K562 (cell line): ENCODE measurements around the gene OOSP1. TPM values are rescaled to one million over a fixed set of nuclear protein-coding genes. Genes with fewer than 3 reads are reported as not detected.

Source experiments
- ATAC-seq: fragments of 200-7000 bp; cut with Tn5 transposase; 3 replicates; pipeline ENCODE4 v1.9.1; 2020; ENCODE audit warnings: moderate library complexity
- BruUV-seq: library from RNA; stranded (reverse); fragments of 400-500 nt; replicated peaks from 2 replicates; lab custom pipeline; 2021; lab: Mats Ljungman, UMichigan
- CTCF ChIA-PET: fragments of 300-600 bp; formaldehyde crosslinking; extraction: SDS; loops from one replicate; lab custom pipeline; 2021; ENCODE audit warnings: low intra/inter-chr PET ratio; lab: Yijun Ruan, JAX
- POLR2A ChIA-PET: fragments of 300-600, 350-650 bp; sonication (Branson Sonifier 250); formaldehyde crosslinking; extraction: SDS; loops from one replicate; lab custom pipeline; 2021; ENCODE audit warnings: antibody characterized with exemption, inconsistent platforms; lab: Yijun Ruan, JAX
- DNase-seq, 4 experiments: peaks; one replicate each; pipeline versions ENCODE4 v3.0.0 to v3.0.0-alpha.2; 2011 to 2018; ENCODE audit warnings: low spot score in 3 of 4, mixed read lengths in 3 of 4; ENCODE audit errors: extremely low read depth in 1 of 4
- FAIRE-seq: peaks from 2 replicates; lab custom pipeline; 2011; peaks lifted over from hg19 to GRCh38; lab: Jason Lieb, UNC
- H2AFZ ChIP-seq: 2 replicates; pipeline ENCODE4 v1.6.0; 2011; ENCODE audit warnings: low read depth, low read length, control low read depth, inconsistent platforms
- H3K27ac ChIP-seq: fragments of 200-600 bp; 3 replicates; pipeline ENCODE4 v1.8.0; 2011; ENCODE audit warnings: low read depth, mild to moderate bottlenecking, control low read depth, inconsistent platforms, low read length, moderate library complexity, mixed read lengths; ENCODE audit errors: extremely low read depth
- H3K27me3 ChIP-seq, 2 experiments: fragments of 300-600 bp in 1 of 2; 2 replicates in 1 of 2; 3 replicates in 1 of 2; pipeline versions ENCODE4 v1.6.0 to v1.8.0; 2011; ENCODE audit warnings: inconsistent platforms in 2 of 2, low read length in 2 of 2, mild to moderate bottlenecking in 1 of 2, mixed read lengths in 1 of 2, moderate library complexity in 1 of 2; ENCODE audit not compliant: control insufficient read depth in 2 of 2, insufficient read depth in 2 of 2
- H3K36me3 ChIP-seq: fragments of 300-600 bp; 3 replicates; pipeline ENCODE4 v1.8.0; 2011; ENCODE audit warnings: mild to moderate bottlenecking, low read length, inconsistent platforms; ENCODE audit not compliant: control insufficient read depth, insufficient read depth
- H3K4me1 ChIP-seq, 2 experiments: fragments of 200-600 bp in 1 of 2; replicated peaks in 1 of 2; 2 replicates in 1 of 2; 3 replicates in 1 of 2; pipeline versions ENCODE4 v1.5.1 to v1.8.0; 2011; ENCODE audit warnings: inconsistent platforms in 2 of 2, low read length in 2 of 2, mild to moderate bottlenecking in 1 of 2, mixed read lengths in 1 of 2, moderate library complexity in 1 of 2; ENCODE audit not compliant: control insufficient read depth in 2 of 2, insufficient read depth in 2 of 2
- H3K4me2 ChIP-seq: 2 replicates; pipeline ENCODE4 v1.6.1; 2011; ENCODE audit warnings: low read length, control low read depth, inconsistent platforms, mixed read lengths; ENCODE audit not compliant: insufficient read depth
- H3K4me3 ChIP-seq: fragments of 200-600 bp; sonication (generic), shearing (Covaris generic); 2 replicates; pipeline ENCODE4 v1.5.1; 2016; ENCODE audit warnings: control low read depth, inconsistent platforms
- H3K79me2 ChIP-seq: fragments of 200-600 bp; 3 replicates; pipeline ENCODE4 v1.8.0; 2011; ENCODE audit warnings: low read length, inconsistent platforms; ENCODE audit not compliant: control insufficient read depth, insufficient read depth
- H3K9ac ChIP-seq, 2 experiments: 2 replicates each; pipeline versions ENCODE4 v1.6.0 to v1.6.1; 2011; ENCODE audit warnings: low read depth in 2 of 2, low read length in 2 of 2, control low read depth in 1 of 2, inconsistent platforms in 1 of 2, mild to moderate bottlenecking in 1 of 2, mixed read lengths in 1 of 2; ENCODE audit not compliant: insufficient read depth in 1 of 2
- H3K9me1 ChIP-seq: one replicate; pipeline ENCODE4 v1.6.0; 2011; ENCODE audit warnings: inconsistent platforms, mild to moderate bottlenecking, low read length, moderate library complexity; ENCODE audit not compliant: control insufficient read depth, insufficient read depth
- H3K9me3 ChIP-seq: replicated peaks from 2 replicates; pipeline ENCODE4 v1.5.1; 2011; ENCODE audit warnings: low read depth, low read length, inconsistent platforms; ENCODE audit not compliant: control insufficient read depth, insufficient read depth
- H4K20me1 ChIP-seq: replicated peaks from 2 replicates; pipeline ENCODE4 v1.6.1; 2011; ENCODE audit warnings: low read length, inconsistent platforms, mixed read lengths; ENCODE audit not compliant: control insufficient read depth, insufficient read depth
- ELF4 ChIP-seq: fragments of 450-650 bp; formaldehyde crosslinking; IDR thresholded peaks from 2 replicates; pipeline ENCODE4 v1.4.0; 2022; ENCODE audit warnings: missing genetic modification characterization
- HINFP ChIP-seq: fragments of 450-650 bp; conservative IDR thresholded peaks from 2 replicates; pipeline ENCODE4 v1.6.1; 2016; ENCODE audit warnings: missing genetic modification characterization, low read depth, mild to moderate bottlenecking, control low read depth, missing compliant biosample characterization
- LARP7 ChIP-seq: fragments of 450-650 bp; IDR thresholded peaks from 2 replicates; pipeline ENCODE4 v1.6.1; 2016
- MTA1 ChIP-seq: fragments of 450-650 bp; IDR thresholded peaks from 2 replicates; pipeline ENCODE4 v1.6.1; 2017; ENCODE audit warnings: borderline replicate concordance
- SAP30 ChIP-seq: fragments of 200-600 bp; sonication (generic); IDR thresholded peaks from 2 replicates; pipeline ENCODE4 v1.6.1; 2012; ENCODE audit warnings: borderline replicate concordance, low read depth, mild to moderate bottlenecking, moderate library complexity, low read length, control low read depth, inconsistent platforms; ENCODE audit not compliant: insufficient read depth, poor library complexity, severe bottlenecking
- SMARCB1 ChIP-seq: IDR thresholded peaks from 2 replicates; pipeline ENCODE4 v1.6.1; 2011; ENCODE audit warnings: improper control_type of control experiment, low read depth; ENCODE audit not compliant: insufficient read length
- SRF ChIP-seq, 2 experiments: fragments of 250-450, 450-650 bp in 1 of 2; sonication (Bioruptor Pico) in 1 of 2; sonication (generic) in 1 of 2; formaldehyde crosslinking; IDR thresholded peaks; 2 replicates each; pipeline versions ENCODE4 v1.5.0 to v1.5.1; 2020 to 2022; ENCODE audit warnings: mild to moderate bottlenecking in 1 of 2, missing genetic modification reagents in 1 of 2
- THRAP3 ChIP-seq: fragments of 450-650 bp; IDR thresholded peaks from 2 replicates; pipeline ENCODE4 v1.6.1; 2016; ENCODE audit warnings: mild to moderate bottlenecking, inconsistent platforms, borderline replicate concordance
- ZBTB26 ChIP-seq: fragments of 450-650 bp; formaldehyde crosslinking; IDR thresholded peaks from 2 replicates; pipeline ENCODE4 v1.4.0; 2022; ENCODE audit warnings: missing genetic modification characterization
- ZNF253 ChIP-seq: fragments of 250-450 bp; sonication (Bioruptor Pico); conservative IDR thresholded peaks from 2 replicates; pipeline ENCODE4 v1.6.1; 2021; ENCODE audit warnings: mild to moderate bottlenecking
- ZNF583 ChIP-seq: fragments of 250-450 bp; sonication (Bioruptor Pico); IDR thresholded peaks from 2 replicates; pipeline ENCODE4 v1.4.0; 2020
- whole genome bisulfite sequencing: fragments of 100-300 bp; shearing (Covaris generic); methylation state at CpG from one replicate; pipeline ENCODE4 v1.1.6; 2016; ENCODE audit warnings: low coverage, mixed read lengths; ENCODE audit not compliant: insufficient coverage; ENCODE audit errors: missing lambda C conversion rate; 5-methylcytosine and 5-hydroxymethylcytosine counted together
- in situ Hi-C: fragments of 300-500 bp; cut with MboI; formaldehyde crosslinking; loops from 4 replicates; pipeline ENCODE4 v1.15.0; 2018; ENCODE audit warnings: inconsistent platforms, mixed read lengths
- intact Hi-C: fragments of 100-400 bp; cut with micrococcal nuclease; formaldehyde crosslinking; loops from 2 replicates; pipeline ENCODE4 v1.14.2; 2022
- polyA plus RNA-seq, 8 experiments: library from polyadenylated mRNA; depleted of rRNA in 4 of 8; stranded (reverse) in 5 of 8; unstranded in 3 of 8; fragments of >200 nt; fragmentation: Nextera tagmentation in 2 of 8; fragmentation: Illumina TruSeq in 1 of 8; extraction: Ambion mirVana in 2 of 8; extraction: Trizol in 1 of 8; gene quantifications; 2 replicates each; pipeline versions ENCODE4 v1.2.1 to v1.2.3, GENCODE V29; 2011 to 2014; ENCODE audit warnings: inconsistent platforms in 1 of 8, missing spikeins in 1 of 8
- total RNA-seq, 7 experiments: library from RNA; depleted of rRNA in 6 of 7; stranded (reverse); fragments of >200 nt in 6 of 7; fragmentation: Illumina TruSeq in 2 of 7; extraction: Trizol in 2 of 7; gene quantifications; 2 replicates each; pipeline versions ENCODE4 v1.2.1 to v1.2.3, GENCODE V29; 2011 to 2021; ENCODE audit warnings: low replicate concordance in 1 of 7
- TF ChIP-seq, protein P1 (sequence below): fragments of 450-650 bp; formaldehyde crosslinking; IDR thresholded peaks from 2 replicates; pipeline ENCODE4 v1.4.0; 2022; ENCODE audit warnings: missing genetic modification characterization

The OOSP1 gene
- total and polyA plus RNA-seq, 9 of the 15 experiments (the other 6 are each of a cell fraction or from before 2014, with no cell fraction given), result 0.14 to 3.0 (median 0.61) TPM

DNA sequence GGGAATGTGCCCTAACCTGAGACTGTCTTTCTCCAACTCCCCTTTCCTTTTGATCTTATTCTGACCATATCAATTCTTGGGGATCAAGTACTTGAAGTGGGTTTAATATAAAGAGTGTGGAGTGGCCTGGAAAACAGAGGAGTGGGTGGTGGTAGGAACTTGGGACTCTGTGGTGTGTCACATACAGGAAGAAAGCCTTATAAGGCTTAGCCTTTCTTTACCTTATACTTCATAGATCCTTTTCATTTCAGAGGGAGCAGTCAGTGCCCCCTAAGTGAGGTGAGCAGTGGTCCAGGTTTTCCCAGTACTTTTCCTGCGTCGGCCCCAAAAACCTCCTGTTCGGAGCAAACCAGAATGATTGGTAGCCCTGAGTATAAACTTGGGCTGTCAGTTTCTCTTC is 486 bp downstream of the OOSP1 start:
- 90% methylated on average over 3 of the region's 3 CpGs for WGBS
- ChIA-PET CTCF (no interaction called here), POLR2A (no interaction called here)
- Histone ChIP-seq H3K79me2 (no peaks in the 10 kb centered on the region), H3K4me3 (no peak overlapping the region), H4K20me1 (no peaks in the 10 kb centered on the region), H3K9me3 (no peaks in the 10 kb centered on the region), H3K27me3 (no peaks in the 10 kb centered on the region), H3K9me1 (no peaks in the 10 kb centered on the region), H3K36me3 (no peaks in the 10 kb centered on the region), H3K4me2 (peak overlapping the region; percentile 38; the same call in 1 of the 2 replicates), H3K9ac (peak overlapping the region in 1 of 2 experiments; percentile 20; a peak in 1 of 4 replicates), H3K27ac (no peak overlapping the region; the same call in 2 of the 3 replicates), H2AFZ (peak overlapping the region; percentile 80), H3K4me1 (peaks cover 0 to 3% of the 10 kb centered on the region in 2 experiments; a peak in 1 of 5 replicates)
- intact Hi-C loops, result no loop called here
- no TSS peak for BruUV-seq
- no peak for TF ChIP-seq ZNF583 (CRISPR knock-in tag)
- TF ChIP-seq SMARCB1, result no peak
- peak in 1 of 2 experiments; percentile 89; a peak in 2 of 4 replicates for TF ChIP-seq SRF (CRISPR knock-in tag; IDR thresholded peaks at IDR 0.05)
- no peak for TF ChIP-seq SAP30
- TF ChIP-seq LARP7, result no peak
- no peak for FAIRE-seq
- in situ Hi-C loops, result no loop called here
- ATAC-seq, result peak; percentile 69
- no peak for DNase-seq

DNA sequence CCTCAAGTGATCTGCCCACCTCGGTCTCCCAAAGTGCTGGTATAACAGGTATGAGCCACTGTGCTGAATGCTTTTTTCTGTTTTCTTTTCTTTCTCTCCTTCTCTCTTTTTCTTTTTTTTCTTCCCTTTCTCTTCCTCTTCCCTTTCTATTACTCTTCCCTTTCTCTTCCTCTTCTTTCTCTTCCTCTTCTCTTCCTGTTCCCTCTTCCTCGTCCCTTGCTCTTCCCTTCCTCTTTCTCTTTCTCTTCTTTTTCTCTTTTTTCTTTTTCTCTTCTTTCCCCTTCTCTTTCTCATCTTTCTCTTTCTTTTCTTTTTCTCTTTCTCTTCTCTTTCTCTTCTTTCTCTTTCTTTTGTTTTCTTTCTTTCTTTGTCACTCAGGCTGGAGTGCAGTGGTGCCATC is 1.2 kb downstream of the OOSP1 start:
- intact Hi-C loops, result no loop called here
- H3K4me3 ChIP-seq, result no peak overlapping the region
- no peaks in the 10 kb centered on the region for H3K9me3 ChIP-seq
- H3K79me2 ChIP-seq, result no peaks in the 10 kb centered on the region
- POLR2A ChIA-PET, result no interaction called here
- H4K20me1 ChIP-seq, result no peaks in the 10 kb centered on the region
- no peak overlapping the region for H3K4me2 ChIP-seq
- no peaks in the 10 kb centered on the region for H3K36me3 ChIP-seq
- H3K9me1 ChIP-seq, result no peaks in the 10 kb centered on the region
- no peak for ATAC-seq
- DNase-seq, result no peak
- no peak for FAIRE-seq
- no TSS peak for BruUV-seq
- WGBS, result 29% methylated on average over 2 of the region's 2 CpGs
- no peak overlapping the region for H3K27ac ChIP-seq
- in situ Hi-C loops, result no loop called here
- peaks cover 0 to 3% of the 10 kb centered on the region in 2 experiments; a peak in 1 of 5 replicates for H3K4me1 ChIP-seq
- no peak overlapping the region for H3K9ac ChIP-seq
- no peaks in the 10 kb centered on the region for H3K27me3 ChIP-seq
- CTCF ChIA-PET, result no interaction called here
- peak overlapping the region; percentile 60 for H2AFZ ChIP-seq
- TF ChIP-seq ZNF253 (CRISPR knock-in tag) (no peak), ZBTB26 (CRISPR knock-in tag) (0 out of 2 replicates have a peak, but pooled peaks have one; percentile 44), THRAP3 (peak; percentile 50; the same call in 1 of the 2 replicates), MTA1 (peak; percentile 12; the same call in 1 of the 2 replicates), ELF4 (CRISPR knock-in tag) (no peak), HINFP (tag) (0 out of 2 replicates have a peak, but pooled peaks have one; percentile 37)
- TF ChIP-seq, protein P1, sequence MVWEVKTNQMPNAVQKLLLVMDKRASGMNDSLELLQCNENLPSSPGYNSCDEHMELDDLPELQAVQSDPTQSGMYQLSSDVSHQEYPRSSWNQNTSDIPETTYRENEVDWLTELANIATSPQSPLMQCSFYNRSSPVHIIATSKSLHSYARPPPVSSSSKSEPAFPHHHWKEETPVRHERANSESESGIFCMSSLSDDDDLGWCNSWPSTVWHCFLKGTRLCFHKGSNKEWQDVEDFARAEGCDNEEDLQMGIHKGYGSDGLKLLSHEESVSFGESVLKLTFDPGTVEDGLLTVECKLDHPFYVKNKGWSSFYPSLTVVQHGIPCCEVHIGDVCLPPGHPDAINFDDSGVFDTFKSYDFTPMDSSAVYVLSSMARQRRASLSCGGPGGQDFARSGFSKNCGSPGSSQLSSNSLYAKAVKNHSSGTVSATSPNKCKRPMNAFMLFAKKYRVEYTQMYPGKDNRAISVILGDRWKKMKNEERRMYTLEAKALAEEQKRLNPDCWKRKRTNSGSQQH, result 0 out of 2 replicates have a peak, but pooled peaks have one; percentile 28
